Endothelial cell of umbilical vein (primary cell): ENCODE results near the gene SLC46A1. TPM values are rescaled to one million over a fixed set of nuclear protein-coding genes. Genes with fewer than 3 reads are reported as not detected.

Source experiments
- BruUV-seq: library from RNA; stranded (reverse); fragments of 400-500 nt; replicated peaks from 2 replicates; lab custom pipeline; 2021; lab: Mats Ljungman, UMichigan
- CTCF ChIA-PET: fragments of 300-600, 350-600 bp; sonication (Branson Sonifier 250); formaldehyde crosslinking; loops from one replicate; lab custom pipeline; 2021; ENCODE audit warnings: antibody characterized with exemption, inconsistent platforms; lab: Charles Lee
- POLR2A ChIA-PET: fragments of 300-600, 350-600 bp; sonication (Branson Sonifier 250); formaldehyde crosslinking; loops from one replicate; lab custom pipeline; 2021; ENCODE audit warnings: antibody characterized with exemption, inconsistent platforms; lab: Charles Lee
- DNase-seq: peaks from one replicate; pipeline ENCODE4 v3.0.0-alpha.2; 2011; ENCODE audit warnings: low read depth, low spot score
- FAIRE-seq: peaks from 2 replicates; lab custom pipeline; 2011; peaks lifted over from hg19 to GRCh38; lab: Jason Lieb, UNC
- H2AFZ ChIP-seq: 2 replicates; pipeline ENCODE4 v1.6.0; 2012; ENCODE audit warnings: low read depth, low read length, control low read depth, inconsistent platforms
- H3K27ac ChIP-seq: 2 replicates; pipeline ENCODE4 v1.5.1; 2011; ENCODE audit warnings: low read depth, mild to moderate bottlenecking, control low read depth, low read length, moderate library complexity; ENCODE audit not compliant: insufficient read depth
- H3K27me3 ChIP-seq, 2 experiments: 2 replicates each; pipeline versions ENCODE4 v1.6.0 to v1.6.1; 2011; ENCODE audit warnings: low read length in 2 of 2, mixed read lengths in 1 of 2; ENCODE audit not compliant: control insufficient read depth in 2 of 2, insufficient read depth in 2 of 2
- H3K36me3 ChIP-seq, 2 experiments: 2 replicates in 1 of 2; 3 replicates in 1 of 2; pipeline ENCODE4 v1.5.1; 2011; ENCODE audit warnings: low read length in 2 of 2, mild to moderate bottlenecking in 1 of 2, moderate library complexity in 1 of 2; ENCODE audit not compliant: control insufficient read depth in 2 of 2, insufficient read depth in 2 of 2; ENCODE audit errors: extremely low read depth in 1 of 2
- H3K4me1 ChIP-seq: 3 replicates; pipeline ENCODE4 v1.5.1; 2011; ENCODE audit warnings: mild to moderate bottlenecking, low read length; ENCODE audit not compliant: control insufficient read depth, insufficient read depth; ENCODE audit errors: extremely low read depth
- H3K4me2 ChIP-seq: 2 replicates; pipeline ENCODE4 v1.6.1; 2011; ENCODE audit warnings: low read length, control low read depth, mixed read lengths; ENCODE audit not compliant: insufficient read depth
- H3K4me3 ChIP-seq, 3 experiments: fragments of 200-600 bp in 1 of 3; sonication (generic), shearing (Covaris generic) in 1 of 3; replicated peaks in 1 of 3; 2 replicates each; pipeline ENCODE4 v1.5.1; 2011 to 2016; ENCODE audit warnings: control low read depth in 3 of 3, low read length in 3 of 3, mild to moderate bottlenecking in 2 of 3, inconsistent platforms in 1 of 3, low read depth in 1 of 3, moderate library complexity in 1 of 3; ENCODE audit not compliant: insufficient read depth in 1 of 3
- H3K79me2 ChIP-seq: 2 replicates; pipeline ENCODE4 v1.6.0; 2012; ENCODE audit warnings: low read length, inconsistent platforms; ENCODE audit not compliant: control insufficient read depth, insufficient read depth
- H3K9ac ChIP-seq: replicated peaks from 2 replicates; pipeline ENCODE3; 2011; ENCODE audit warnings: low read length, control low read depth; ENCODE audit not compliant: insufficient read depth; ENCODE audit errors: extremely low read depth
- H3K9me1 ChIP-seq: replicated peaks from 3 replicates; pipeline ENCODE4 v1.6.0; 2011; ENCODE audit warnings: mild to moderate bottlenecking, low read length; ENCODE audit not compliant: control insufficient read depth, insufficient read depth; ENCODE audit errors: extremely low read depth
- H3K9me3 ChIP-seq: replicated peaks from 2 replicates; pipeline ENCODE4 v1.5.1; 2012; ENCODE audit warnings: low read length, inconsistent platforms; ENCODE audit not compliant: control insufficient read depth, insufficient read depth
- H4K20me1 ChIP-seq: replicated peaks from 2 replicates; pipeline ENCODE3; 2011; ENCODE audit warnings: mild to moderate bottlenecking, low read length; ENCODE audit not compliant: control insufficient read depth, insufficient read depth; ENCODE audit errors: extremely low read depth
- CTCF ChIP-seq, 2 donors: IDR thresholded peaks; 1 replicate in 1 of 2; 2 replicates in 1 of 2; pipeline ENCODE4 v1.5.1; 2011; ENCODE audit warnings: low read length in 2 of 2, mild to moderate bottlenecking in 2 of 2, moderate library complexity in 2 of 2, control low read depth in 1 of 2, inconsistent platforms in 1 of 2, low read depth in 1 of 2; ENCODE audit not compliant: insufficient read depth in 1 of 2; ENCODE audit errors: extremely low read depth in 1 of 2
- EZH2 ChIP-seq: IDR thresholded peaks from 2 replicates; pipeline ENCODE4 v1.6.1; 2012; ENCODE audit warnings: borderline replicate concordance, low read depth, mild to moderate bottlenecking, moderate library complexity, low read length, inconsistent platforms; ENCODE audit not compliant: severe bottlenecking
- FOS ChIP-seq: IDR thresholded peaks from 2 replicates; pipeline ENCODE4 v1.6.1; 2011; ENCODE audit warnings: mild to moderate bottlenecking, low read length, moderate library complexity, borderline replicate concordance; ENCODE audit not compliant: insufficient read depth
- GATA2 ChIP-seq: IDR thresholded peaks from 2 replicates; pipeline ENCODE4 v1.7.0; 2011; ENCODE audit warnings: low read depth, mild to moderate bottlenecking, moderate library complexity, mixed read lengths, low read length; ENCODE audit not compliant: insufficient read length, insufficient read depth
- JUN ChIP-seq: IDR thresholded peaks from 2 replicates; pipeline ENCODE4 v1.6.1; 2011; ENCODE audit warnings: borderline replicate concordance, low read depth; ENCODE audit not compliant: insufficient read length, insufficient read depth
- MAX ChIP-seq: IDR thresholded peaks from 2 replicates; pipeline ENCODE4 v1.6.1; 2011; ENCODE audit not compliant: insufficient read depth, insufficient read length
- MYC ChIP-seq: IDR thresholded peaks from one replicate; pipeline ENCODE4 v1.6.1; 2011; ENCODE audit warnings: mild to moderate bottlenecking, low read depth, low read length
- POLR2A ChIP-seq: IDR thresholded peaks from 2 replicates; pipeline ENCODE4 v1.6.1; 2012; ENCODE audit warnings: low read depth, mild to moderate bottlenecking, control low read depth, low read length
- POLR2AphosphoS5 ChIP-seq: IDR thresholded peaks from 2 replicates; pipeline ENCODE4 v1.6.1; 2012; ENCODE audit warnings: low read depth, mild to moderate bottlenecking, control low read depth, low read length, moderate library complexity; ENCODE audit not compliant: insufficient read depth
- dilution Hi-C: fragments of 300-500 bp; cut with MboI; formaldehyde crosslinking; loops from one replicate; pipeline ENCODE4 v1.15.0; 2019; ENCODE audit warnings: low sequenced_read_pairs; ENCODE audit not compliant: extremely low pct_ligation_motif_present
- intact Hi-C: fragments of 100-400 bp; cut with micrococcal nuclease; formaldehyde crosslinking; loops from one replicate; pipeline ENCODE4 v1.10.0; 2022
- polyA plus RNA-seq, 4 experiments: library from polyadenylated mRNA; depleted of rRNA in 3 of 4; stranded (reverse) in 3 of 4; unstranded in 1 of 4; fragments of >200 nt; gene quantifications; 2 replicates each; pipeline versions ENCODE4 v1.2.1 to v1.2.3, GENCODE V29; 2011 to 2012; ENCODE audit warnings: missing spikeins in 1 of 4
- total RNA-seq: library from RNA; stranded (reverse); gene quantifications from 2 replicates; pipeline ENCODE4 v1.2.3, GENCODE V29; 2021

SLC46A1 gene
- total and polyA plus RNA-seq, 2 donors (not counting 3 experiments of a cell fraction or from before 2014, with no cell fraction given), result 2.6 to 4.1 TPM

GRCh38 chr17:28391401-28391800 lies 14.6 kb downstream of the SLC46A1 start:
- DNase-seq (no peak), FAIRE-seq (no peak)
- Histone ChIP-seq H3K9me3 (no peaks in the 10 kb centered on the region), H3K36me3 (peaks cover 0 to 2% of the 10 kb centered on the region in 2 experiments), H3K27me3 (no peaks in the 10 kb centered on the region), H3K4me3 (no peak overlapping the region), H4K20me1 (no peaks in the 10 kb centered on the region), H3K4me2 (no peak overlapping the region), H3K27ac (no peak overlapping the region), H3K9me1 (no peaks in the 10 kb centered on the region), H3K9ac (no peak overlapping the region), H2AFZ (no peak overlapping the region), H3K4me1 (peaks cover 4% of the 10 kb centered on the region), H3K79me2 (no peaks in the 10 kb centered on the region)
- intact Hi-C loops (no loop called here), dilution Hi-C loops (no loop called here)
- BruUV-seq, result no TSS peak
- CTCF ChIA-PET, result interaction anchor here (1.9 kb wide), 1 partner anchor 25 kb away, joined by 11 read pairs; no protein-coding TSS in a partner anchor
- no peak for TF ChIP-seq POLR2AphosphoS5
- no peak for TF ChIP-seq JUN
- TF ChIP-seq CTCF (IDR thresholded peaks at IDR 0.05; ENCODE audit: extremely low read depth in 1 of 2, insufficient read depth in 1 of 2, low read depth in 1 of 2, low read length in 2 of 2), result no peak
- TF ChIP-seq MAX, result no peak
- no peak for TF ChIP-seq GATA2
- TF ChIP-seq POLR2A, result no peak
- TF ChIP-seq MYC, result no peak
- no peak for TF ChIP-seq EZH2
- no peak for TF ChIP-seq FOS
- POLR2A ChIA-PET, result no interaction called here
